SIG-M5 (cell line): ENCODE data around the gene TMEM37.
"Not testable (repeated sequence)": the region's sequence is repeated elsewhere in the genome, so short reads cannot be mapped to it uniquely, and the experiment has no call there.

Experiments
- DNase-seq: peaks from one replicate; lab custom pipeline; 2025; lab: John Stamatoyannopoulos, UW

Gene TMEM37

GRCh38 chr2:119431155-119431975 is at the start of gene TMEM37:
Gene TMEM37 (plus strand): TSS chr2:119431854. CDS start chr2:119431904, 50 bp downstream.
- DNase-seq = no peak

GRCh38 chr2:119383410-119384140 is 48.1 kb upstream of the TMEM37 start:
- DNase-seq = no peak

GRCh38 chr2:119384971-119385370 is 46.7 kb upstream of the TMEM37 start:
- no peak for DNase-seq

- DNase-seq = no peak
Measured at GRCh38 chr2:119385466-119385865, 46.2 kb upstream of the TMEM37 start.

GRCh38 chr2:119387381-119388129 is 44.1 kb upstream of the TMEM37 start:
- DNase-seq = no peak

GRCh38 chr2:119389615-119390306 is 41.9 kb upstream of the TMEM37 start:
- DNase-seq = no peak

GRCh38 chr2:119393971-119394748 is 37.5 kb upstream of the TMEM37 start:
- DNase-seq = no peak

- DNase-seq = no peak
Measured at GRCh38 chr2:119397196-119397595, 34.5 kb upstream of the TMEM37 start.

- DNase-seq = no peak
Measured at GRCh38 chr2:119402106-119402505, 29.5 kb upstream of the TMEM37 start.

- no peak for DNase-seq
Measured at GRCh38 chr2:119402645-119403560, 28.8 kb upstream of the TMEM37 start.

- DNase-seq = not testable (repeated sequence)
Measured at GRCh38 chr2:119403618-119404017, 28.0 kb upstream of the TMEM37 start.

GRCh38 chr2:119405151-119405550 is 26.5 kb upstream of the TMEM37 start:
- no peak for DNase-seq

GRCh38 chr2:119407430-119408220 is 24.0 kb upstream of the TMEM37 start:
- DNase-seq = no peak

GRCh38 chr2:119408221-119408619 is 23.4 kb upstream of the TMEM37 start:
- no peak for DNase-seq

- DNase-seq = no peak
Measured at GRCh38 chr2:119409506-119409905, 22.1 kb upstream of the TMEM37 start.

GRCh38 chr2:119414894-119415293 is 16.8 kb upstream of the TMEM37 start:
- DNase-seq = no peak

- DNase-seq = no peak
Measured at GRCh38 chr2:119415630-119416029, 16.0 kb upstream of the TMEM37 start.

- no peak for DNase-seq
Measured at GRCh38 chr2:119416299-119416923, 15.2 kb upstream of the TMEM37 start.

- DNase-seq = no peak
Measured at GRCh38 chr2:119417908-119418307, 13.7 kb upstream of the TMEM37 start.
